Naive thymus-derived CD4-positive, alpha-beta T cell (primary cell): Measurements from ENCODE around the gene PTPN1. TPM values are rescaled to one million over a fixed set of nuclear protein-coding genes. Genes with fewer than 3 reads are reported as not detected.
"Not testable (repeated sequence)": the region's sequence is repeated elsewhere in the genome, so short reads cannot be mapped to it uniquely, and the experiment has no call there.

Experiments used
- ATAC-seq: fragments of 150-1000 bp; cut with Tn5 transposase; 2 replicates; pipeline ENCODE4 v1.10.0; 2021; ENCODE audit warnings: mild to moderate bottlenecking, moderate library complexity
- CTCF ChIA-PET: fragments of 350-600 bp; sonication (Branson Sonifier 250); formaldehyde crosslinking; loops from one replicate; lab custom pipeline; 2021; ENCODE audit warnings: antibody characterized with exemption; lab: Charles Lee
- POLR2A ChIA-PET: fragments of 350-600 bp; sonication (Branson Sonifier 250); formaldehyde crosslinking; loops from one replicate; lab custom pipeline; 2021; ENCODE audit warnings: antibody characterized with exemption, inconsistent platforms; lab: Charles Lee
- DNase-seq, 9 donors: peaks; one replicate each; pipeline versions ENCODE4 v3.0.0 to v3.0.0-alpha.2; 2020 to 2022; ENCODE audit warnings: mixed read lengths in 1 of 9
- H3K27ac ChIP-seq: one replicate; pipeline ENCODE4 v1.7.0; 2013; ENCODE audit warnings: mild to moderate bottlenecking, low read depth, low read length, moderate library complexity
- H3K27me3 ChIP-seq, 2 donors: one replicate each; pipeline ENCODE4 v1.7.0; 2013; ENCODE audit warnings: low read length in 2 of 2, mild to moderate bottlenecking in 2 of 2, moderate library complexity in 2 of 2; ENCODE audit not compliant: control insufficient read depth in 2 of 2, insufficient read depth in 2 of 2
- H3K36me3 ChIP-seq, 3 experiments: 1 replicate in 2 of 3; 2 replicates in 1 of 3; pipeline ENCODE4 v1.7.0; 2013; ENCODE audit warnings: low read length in 3 of 3, mild to moderate bottlenecking in 3 of 3, moderate library complexity in 1 of 3; ENCODE audit not compliant: insufficient read depth in 3 of 3, control insufficient read depth in 2 of 3
- H3K4me1 ChIP-seq, 2 donors: one replicate each; pipeline ENCODE4 v1.7.0; 2013; ENCODE audit warnings: low read length in 2 of 2, mild to moderate bottlenecking in 2 of 2, moderate library complexity in 1 of 2; ENCODE audit not compliant: control insufficient read depth in 2 of 2, insufficient read depth in 2 of 2
- H3K4me3 ChIP-seq: 2 replicates; pipeline ENCODE4 v1.7.0; 2013; ENCODE audit warnings: mild to moderate bottlenecking, low read length
- H3K9me3 ChIP-seq, 3 experiments: 1 replicate in 2 of 3; 2 replicates in 1 of 3; pipeline ENCODE4 v1.7.0; 2013; ENCODE audit warnings: low read length in 3 of 3; ENCODE audit not compliant: control insufficient read depth in 2 of 3
- H3K27ac Mint-ChIP-seq, 9 donors: one replicate each; pipeline ENCODE4 v1.8.0; 2020 to 2022; ENCODE audit warnings: mixed read lengths in 9 of 9, mild to moderate bottlenecking in 8 of 9, moderate library complexity in 5 of 9, inconsistent platforms in 2 of 9
- H3K27me3 Mint-ChIP-seq, 5 donors: one replicate each; pipeline ENCODE4 v1.8.0; 2021 to 2022; ENCODE audit warnings: mixed read lengths in 5 of 5, mild to moderate bottlenecking in 1 of 5
- H3K36me3 Mint-ChIP-seq, 5 donors: one replicate each; pipeline ENCODE4 v1.8.0; 2020 to 2022; ENCODE audit warnings: mixed read lengths in 5 of 5, mild to moderate bottlenecking in 3 of 5, inconsistent platforms in 1 of 5
- H3K4me1 Mint-ChIP-seq, 7 donors: one replicate each; pipeline ENCODE4 v1.8.0; 2020 to 2022; ENCODE audit warnings: mixed read lengths in 7 of 7, mild to moderate bottlenecking in 3 of 7, inconsistent platforms in 1 of 7
- H3K4me3 Mint-ChIP-seq, 10 donors: one replicate each; pipeline ENCODE4 v1.8.0; 2020 to 2022; ENCODE audit warnings: mild to moderate bottlenecking in 10 of 10, mixed read lengths in 10 of 10, moderate library complexity in 6 of 10, inconsistent platforms in 2 of 10
- H3K9me3 Mint-ChIP-seq, 11 donors: one replicate each; pipeline ENCODE4 v1.8.0; 2020 to 2022; ENCODE audit warnings: mixed read lengths in 11 of 11, mild to moderate bottlenecking in 4 of 11, inconsistent platforms in 1 of 11, moderate library complexity in 1 of 11
- intact Hi-C, 2 donors: fragments of 100-400 bp; cut with micrococcal nuclease; formaldehyde crosslinking; loops; one replicate each; pipeline ENCODE4 v1.15.1; 2023
- polyA plus RNA-seq, 2 donors: library from polyadenylated mRNA; unstranded; fragments of 300-500 nt; fragmentation: Illumina TruSeq; gene quantifications; one replicate each; pipeline ENCODE4 v1.2.3, GENCODE V29; 2021
- total RNA-seq, 6 experiments: library from RNA in 5 of 6; stranded (reverse) in 5 of 6; gene quantifications; 1 replicate in 5 of 6; 2 replicates in 1 of 6; pipeline ENCODE4 v1.2.3 and lab custom pipeline; 2021 to 2026

The PTPN1 gene
- total and polyA plus RNA-seq, 7 experiments from 2014 or later = 30.4 to 80.5 (median 59.7) TPM

DNA sequence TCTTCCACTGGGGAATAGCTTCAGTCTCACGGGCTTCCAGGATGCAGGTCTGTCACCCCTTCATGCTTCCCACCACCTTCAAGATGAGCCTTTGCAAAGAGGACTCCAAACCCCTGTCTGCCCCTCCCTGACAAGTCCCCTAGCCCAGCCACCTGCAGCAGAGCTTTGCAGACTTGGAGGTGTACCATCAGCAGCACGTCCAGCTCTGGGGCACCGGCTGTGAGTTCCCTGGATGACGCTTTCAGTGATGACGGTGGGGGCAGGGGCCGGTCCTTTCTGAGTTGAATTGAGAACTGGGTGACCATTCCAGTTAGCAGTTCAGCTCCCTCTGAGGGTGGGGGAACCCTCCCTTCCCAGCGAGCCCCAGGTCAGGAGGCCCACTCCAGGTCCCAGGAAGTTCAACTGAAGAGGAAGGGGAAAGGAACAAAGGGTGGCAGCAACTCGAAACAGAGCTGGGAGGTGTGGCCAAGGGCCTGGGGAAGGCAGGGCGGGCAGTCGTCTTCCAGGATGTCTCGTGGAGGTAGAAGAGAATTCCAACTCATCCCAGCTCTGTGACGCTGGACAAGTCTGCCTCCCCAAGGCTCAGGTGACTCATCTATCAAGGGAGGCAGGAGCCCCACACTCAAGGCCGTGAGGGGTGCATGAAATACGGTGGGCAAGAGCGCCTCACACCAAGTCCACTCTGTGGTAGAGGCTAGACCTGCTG, 86.0 kb downstream of the PTPN1 start:
- intact Hi-C loops = no loop called here
- Mint-ChIP-seq H3K4me1 (peaks cover 0 to 5% (median 0%) of the 10 kb centered on the region in 7 donors), H3K27ac (peak overlapping the region in 5 of 9 donors; percentile 19 to 77 (median 59)), H3K27me3 (peaks cover 0 to 7% (median 0%) of the 10 kb centered on the region in 5 donors), H3K9me3 (peaks cover 0 to 1% (median 0%) of the 10 kb centered on the region in 11 donors), H3K4me3 (no peak overlapping the region), H3K36me3 (no peaks in the 10 kb centered on the region)
- Histone ChIP-seq H3K4me3 (no peak overlapping the region), H3K27me3 (no peaks in the 10 kb centered on the region), H3K27ac (no peak overlapping the region), H3K4me1 (no peaks in the 10 kb centered on the region), H3K9me3 (no peaks in the 10 kb centered on the region), H3K36me3 (no peaks in the 10 kb centered on the region)
- ATAC-seq = no peak
- ChIA-PET CTCF (interaction anchor here (1.2 kb wide), 1 partner anchor 8 kb away, joined by 5 read pairs; no protein-coding TSS in a partner anchor), POLR2A (no interaction called here)
- no peak for DNase-seq

DNA sequence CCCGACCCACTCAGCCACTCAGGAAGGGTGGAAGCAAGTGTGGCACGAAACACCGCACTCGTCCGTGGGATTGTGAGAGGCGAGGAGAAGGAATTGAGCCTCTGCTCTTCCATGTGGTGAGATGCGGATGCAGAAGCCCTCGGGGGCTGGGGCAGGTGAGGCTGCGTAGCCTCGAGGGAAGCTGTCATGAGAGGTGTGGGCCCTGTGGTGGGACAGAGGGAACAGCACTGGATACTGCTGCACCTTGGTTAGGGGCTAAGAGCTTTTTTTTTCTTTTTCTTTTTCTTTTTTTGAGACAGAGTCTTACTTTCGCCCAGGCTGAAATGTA, 86.5 kb downstream of the PTPN1 start:
- POLR2A ChIA-PET = no interaction called here
- no peak overlapping the region for H3K27ac ChIP-seq
- no peaks in the 10 kb centered on the region for H3K27me3 ChIP-seq
- no peak for ATAC-seq
- H3K4me1 ChIP-seq = no peaks in the 10 kb centered on the region
- no peak for DNase-seq
- no peak overlapping the region for H3K4me3 ChIP-seq
- no peaks in the 10 kb centered on the region for H3K36me3 ChIP-seq
- no peaks in the 10 kb centered on the region for H3K9me3 ChIP-seq
- Mint-ChIP-seq H3K9me3 (peaks cover 0 to 1% (median 0%) of the 10 kb centered on the region in 11 donors), H3K27ac (peak overlapping the region in 1 of 9 donors; percentile 19), H3K27me3 (peaks cover 0 to 7% (median 0%) of the 10 kb centered on the region in 5 donors), H3K4me3 (no peak overlapping the region), H3K36me3 (no peaks in the 10 kb centered on the region), H3K4me1 (peaks cover 0 to 5% (median 0%) of the 10 kb centered on the region in 7 donors)
- CTCF ChIA-PET = interaction anchor here (1.2 kb wide), 1 partner anchor 8 kb away, joined by 5 read pairs; no protein-coding TSS in a partner anchor
- intact Hi-C loops = no loop called here

GRCh38 chr20:50597406-50597969, 87.3 kb downstream of the PTPN1 start:
- H3K27ac Mint-ChIP-seq = no peak overlapping the region
- no peaks in the 10 kb centered on the region for H3K9me3 ChIP-seq
- H3K4me1 ChIP-seq = no peaks in the 10 kb centered on the region
- CTCF ChIA-PET = interaction anchor here (1.2 kb wide), 1 partner anchor 9 kb away, joined by 5 read pairs; no protein-coding TSS in a partner anchor
- peaks cover 0 to 5% (median 0%) of the 10 kb centered on the region in 7 donors for H3K4me1 Mint-ChIP-seq
- POLR2A ChIA-PET = no interaction called here
- H3K4me3 Mint-ChIP-seq = peak overlapping the region in 1 of 10 donors; percentile 23
- H3K36me3 ChIP-seq = no peaks in the 10 kb centered on the region
- no peaks in the 10 kb centered on the region for H3K36me3 Mint-ChIP-seq
- H3K4me3 ChIP-seq = no peak overlapping the region
- no peak overlapping the region for H3K27ac ChIP-seq
- ATAC-seq (no peak), DNase-seq (no peak)
- H3K27me3 Mint-ChIP-seq = peaks cover 0 to 7% (median 0%) of the 10 kb centered on the region in 5 donors
- intact Hi-C loops = no loop called here
- H3K9me3 Mint-ChIP-seq = peaks cover 0 to 1% (median 0%) of the 10 kb centered on the region in 11 donors
- no peaks in the 10 kb centered on the region for H3K27me3 ChIP-seq

DNA sequence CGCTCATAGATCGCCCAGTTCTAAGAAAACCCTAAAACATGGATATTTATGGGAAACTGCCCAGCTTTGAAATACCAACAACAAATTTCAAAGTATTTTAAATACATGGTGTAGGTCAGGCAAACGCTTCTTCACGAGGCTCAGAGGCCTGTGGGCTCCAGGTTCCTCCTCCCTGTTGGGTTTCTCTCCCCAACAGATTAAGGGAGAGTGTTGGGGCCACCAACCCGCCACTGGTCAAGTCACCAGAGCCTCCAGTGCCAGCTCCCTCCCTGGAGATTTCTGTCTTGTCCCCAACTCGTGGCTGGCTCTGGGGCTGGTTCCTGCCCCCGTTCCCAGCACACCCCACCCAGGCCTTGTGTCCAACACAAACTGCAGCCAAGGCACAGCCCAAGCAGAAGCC, 87.9 kb downstream of the PTPN1 start:
- Histone ChIP-seq H3K27ac (no peak overlapping the region), H3K4me3 (no peak overlapping the region), H3K9me3 (no peaks in the 10 kb centered on the region), H3K36me3 (no peaks in the 10 kb centered on the region), H3K27me3 (no peaks in the 10 kb centered on the region), H3K4me1 (no peaks in the 10 kb centered on the region)
- intact Hi-C loops = no loop called here
- peaks cover 0 to 4% (median 0%) of the 10 kb centered on the region in 11 donors for H3K9me3 Mint-ChIP-seq
- ATAC-seq (no peak), DNase-seq (no peak)
- peaks cover 0 to 7% (median 0%) of the 10 kb centered on the region in 5 donors for H3K27me3 Mint-ChIP-seq
- peaks cover 0 to 5% (median 2%) of the 10 kb centered on the region in 7 donors for H3K4me1 Mint-ChIP-seq
- no peaks in the 10 kb centered on the region for H3K36me3 Mint-ChIP-seq
- H3K27ac Mint-ChIP-seq = no peak overlapping the region
- POLR2A ChIA-PET = no interaction called here
- H3K4me3 Mint-ChIP-seq = no peak overlapping the region
- CTCF ChIA-PET = no interaction called here

DNA sequence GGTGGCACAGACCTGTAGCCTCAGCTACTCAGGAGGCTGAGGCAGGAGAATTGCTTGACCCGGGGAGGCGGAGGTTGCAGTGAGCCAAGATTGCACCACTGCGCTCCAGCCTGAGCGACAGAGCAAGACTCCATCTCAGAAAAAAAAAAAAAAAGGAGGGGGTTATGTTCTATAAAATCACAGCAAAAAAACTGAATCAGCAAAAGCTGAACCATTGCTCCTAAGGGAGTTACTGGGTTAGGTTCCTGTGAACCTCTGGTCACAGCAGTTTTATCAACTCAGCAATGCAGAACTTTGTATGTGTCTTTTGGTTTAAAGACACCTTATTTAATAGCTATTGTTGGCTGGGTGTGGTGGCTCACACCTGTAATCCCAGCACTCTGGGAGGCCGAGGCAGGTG, 88.6 kb downstream of the PTPN1 start:
- H3K36me3 Mint-ChIP-seq, H3K9me3 Mint-ChIP-seq, H3K9me3 ChIP-seq, H3K27me3 Mint-ChIP-seq, POLR2A ChIA-PET, H3K4me3 ChIP-seq, H3K27ac Mint-ChIP-seq, H3K4me1 Mint-ChIP-seq, H3K4me1 ChIP-seq, intact Hi-C loops, H3K4me3 Mint-ChIP-seq, H3K36me3 ChIP-seq, H3K27ac ChIP-seq, H3K27me3 ChIP-seq, ATAC-seq, DNase-seq: not testable (repeated sequence)
- CTCF ChIA-PET = interaction anchor here (1.1 kb wide), 1 partner anchor 9 kb away, joined by 5 read pairs; no protein-coding TSS in a partner anchor

GRCh38 chr20:50600281-50600895, 90.2 kb downstream of the PTPN1 start:
- H3K4me3 Mint-ChIP-seq = no peak overlapping the region
- peak overlapping the region in 1 of 9 donors; percentile 16 for H3K27ac Mint-ChIP-seq
- DNase-seq (no peak), ATAC-seq (no peak)
- H3K27me3 ChIP-seq = no peaks in the 10 kb centered on the region
- H3K9me3 ChIP-seq = no peaks in the 10 kb centered on the region
- H3K4me1 ChIP-seq = no peaks in the 10 kb centered on the region
- no peaks in the 10 kb centered on the region for H3K36me3 ChIP-seq
- peaks cover 0 to 4% (median 0%) of the 10 kb centered on the region in 11 donors for H3K9me3 Mint-ChIP-seq
- intact Hi-C loops = no loop called here
- CTCF ChIA-PET = interaction anchor here (0.6 kb wide), 1 partner anchor 196 kb away, joined by 4 read pairs; no protein-coding TSS in a partner anchor
- H3K27ac ChIP-seq = no peak overlapping the region
- H3K4me1 Mint-ChIP-seq = peaks cover 0 to 5% (median 2%) of the 10 kb centered on the region in 7 donors
- POLR2A ChIA-PET = no interaction called here
- H3K27me3 Mint-ChIP-seq = peaks cover 0 to 7% (median 0%) of the 10 kb centered on the region in 5 donors
- no peak overlapping the region for H3K4me3 ChIP-seq
- no peaks in the 10 kb centered on the region for H3K36me3 Mint-ChIP-seq
